Brain microvascular endothelial cell (primary cell): ENCODE results near the gene NCS1.

ENCODE experiments used
- DNase-seq: peaks from one replicate; pipeline ENCODE4 v3.0.0-alpha.2; 2020
- H3K27ac ChIP-seq: fragments of 250-450 bp; sonication (Bioruptor Pico); 2 replicates; pipeline ENCODE4 v1.5.1; 2020; ENCODE audit warnings: mild to moderate bottlenecking, moderate library complexity
- H3K27me3 ChIP-seq: fragments of 250-450 bp; sonication (Bioruptor Pico); replicated peaks from 2 replicates; pipeline ENCODE4 v1.5.1; 2020; ENCODE audit warnings: mild to moderate bottlenecking
- H3K36me3 ChIP-seq: fragments of 250-450 bp; sonication (Bioruptor Pico); replicated peaks from 2 replicates; pipeline ENCODE4 v1.5.1; 2020; ENCODE audit warnings: mild to moderate bottlenecking
- H3K4me3 ChIP-seq: 2 replicates; pipeline ENCODE4 v1.5.1; 2011; ENCODE audit warnings: low read depth, mild to moderate bottlenecking, control low read depth, low read length, moderate library complexity
- in situ Hi-C: cut with HindIII; loops from 2 replicates; pipeline ENCODE4 v1.10.0; 2017; ENCODE audit warnings: low sequenced_read_pairs, low pct_ligation_motif_present
- TF ChIP-seq, protein P1 (sequence below): IDR thresholded peaks from 2 replicates; pipeline ENCODE4 v1.5.1; 2011; ENCODE audit warnings: low read depth, mild to moderate bottlenecking, moderate library complexity, low read length, control low read depth, inconsistent platforms; ENCODE audit errors: missing control alignments

Gene NCS1

DNA sequence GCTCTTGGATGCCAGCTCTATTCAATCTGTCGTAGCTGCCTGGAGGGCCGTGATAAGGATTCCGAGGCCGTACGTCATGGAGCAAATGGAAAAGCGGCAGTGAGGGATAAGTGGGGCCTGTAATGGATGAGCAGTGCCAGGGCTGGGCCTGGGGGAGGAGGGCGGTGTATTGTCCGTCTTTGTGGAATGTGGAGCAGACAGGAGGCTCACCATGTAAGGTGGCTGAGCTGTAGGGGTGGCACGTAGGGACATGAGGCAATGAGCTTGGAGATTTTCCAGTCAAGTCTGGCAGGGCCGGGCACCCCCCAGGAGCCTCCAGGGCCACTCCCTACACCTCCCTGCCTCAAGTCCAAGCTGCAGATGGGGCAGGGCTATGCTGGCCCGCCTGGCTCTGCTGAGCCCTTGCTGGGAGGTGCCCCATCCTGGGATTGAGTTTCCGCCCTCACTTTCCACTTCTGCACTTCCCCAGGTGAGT lies 29.2 kb downstream of the NCS1 start:
- H3K36me3 ChIP-seq: no peaks in the 10 kb centered on the region
- DNase-seq: no peak
- no peak overlapping the region for H3K27ac ChIP-seq
- no peak overlapping the region for H3K4me3 ChIP-seq
- H3K27me3 ChIP-seq: no peaks in the 10 kb centered on the region
- in situ Hi-C loops: no loop called here
- TF ChIP-seq, protein P1, sequence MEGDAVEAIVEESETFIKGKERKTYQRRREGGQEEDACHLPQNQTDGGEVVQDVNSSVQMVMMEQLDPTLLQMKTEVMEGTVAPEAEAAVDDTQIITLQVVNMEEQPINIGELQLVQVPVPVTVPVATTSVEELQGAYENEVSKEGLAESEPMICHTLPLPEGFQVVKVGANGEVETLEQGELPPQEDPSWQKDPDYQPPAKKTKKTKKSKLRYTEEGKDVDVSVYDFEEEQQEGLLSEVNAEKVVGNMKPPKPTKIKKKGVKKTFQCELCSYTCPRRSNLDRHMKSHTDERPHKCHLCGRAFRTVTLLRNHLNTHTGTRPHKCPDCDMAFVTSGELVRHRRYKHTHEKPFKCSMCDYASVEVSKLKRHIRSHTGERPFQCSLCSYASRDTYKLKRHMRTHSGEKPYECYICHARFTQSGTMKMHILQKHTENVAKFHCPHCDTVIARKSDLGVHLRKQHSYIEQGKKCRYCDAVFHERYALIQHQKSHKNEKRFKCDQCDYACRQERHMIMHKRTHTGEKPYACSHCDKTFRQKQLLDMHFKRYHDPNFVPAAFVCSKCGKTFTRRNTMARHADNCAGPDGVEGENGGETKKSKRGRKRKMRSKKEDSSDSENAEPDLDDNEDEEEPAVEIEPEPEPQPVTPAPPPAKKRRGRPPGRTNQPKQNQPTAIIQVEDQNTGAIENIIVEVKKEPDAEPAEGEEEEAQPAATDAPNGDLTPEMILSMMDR: no peak

DNA sequence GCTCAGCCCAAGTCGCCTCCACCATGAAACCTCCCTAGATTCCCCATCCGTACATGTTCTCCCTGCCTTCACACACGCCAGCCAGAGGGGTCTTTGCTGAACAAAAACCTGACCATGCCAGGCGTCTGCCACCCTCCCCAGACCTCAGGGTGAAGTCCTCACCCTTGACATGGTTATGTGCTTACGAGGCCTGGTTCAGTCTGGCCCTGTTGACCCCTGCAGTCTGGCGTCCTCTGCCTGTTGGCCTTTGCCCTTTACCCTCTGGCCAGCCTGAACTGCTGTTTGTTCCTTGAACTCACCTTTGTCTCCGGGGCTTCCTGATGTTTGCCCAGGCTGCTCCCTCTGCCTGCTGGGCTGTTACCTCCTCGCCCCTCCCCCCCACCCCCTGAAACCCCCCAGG lies 29.8 kb downstream of the NCS1 start:
- Histone ChIP-seq H3K27ac (no peak overlapping the region), H3K4me3 (no peak overlapping the region), H3K27me3 (no peaks in the 10 kb centered on the region), H3K36me3 (no peaks in the 10 kb centered on the region)
- TF ChIP-seq, protein P1: no peak
- no peak for DNase-seq
- in situ Hi-C loops: no loop called here

GRCh38 chr9:130204341-130204740 lies 32.1 kb downstream of the NCS1 start:
- no peaks in the 10 kb centered on the region for H3K36me3 ChIP-seq
- no peak for DNase-seq
- in situ Hi-C loops: no loop called here

GRCh38 chr9:130204959-130205358 lies 32.8 kb downstream of the NCS1 start:
- DNase-seq: no peak
- H3K4me3 ChIP-seq: no peak overlapping the region
- H3K27ac ChIP-seq: no peak overlapping the region
- no peaks in the 10 kb centered on the region for H3K36me3 ChIP-seq
- in situ Hi-C loops: no loop called here
- no peaks in the 10 kb centered on the region for H3K27me3 ChIP-seq
- TF ChIP-seq, protein P1: no peak

More at GRCh38 chr9:130204341-130204740, 32.1 kb downstream of the NCS1 start:
- Histone ChIP-seq H3K27me3 (no peaks in the 10 kb centered on the region), H3K4me3 (no peak overlapping the region), H3K27ac (no peak overlapping the region)
- TF ChIP-seq, protein P1: no peak

GRCh38 chr9:130205912-130206311 lies 33.7 kb downstream of the NCS1 start:
- H3K27ac ChIP-seq: no peak overlapping the region
- H3K4me3 ChIP-seq: no peak overlapping the region
- H3K36me3 ChIP-seq: no peaks in the 10 kb centered on the region
- TF ChIP-seq, protein P1: no peak
- DNase-seq: no peak
- in situ Hi-C loops: no loop called here
- no peaks in the 10 kb centered on the region for H3K27me3 ChIP-seq

- TF ChIP-seq, protein P1: no peak
- Histone ChIP-seq H3K36me3 (no peaks in the 10 kb centered on the region), H3K27ac (no peak overlapping the region), H3K27me3 (no peaks in the 10 kb centered on the region), H3K4me3 (no peak overlapping the region)
- in situ Hi-C loops: no loop called here
- no peak for DNase-seq
Observed at GRCh38 chr9:130206579-130206978, 34.4 kb downstream of the NCS1 start.
